Heart left ventricle (tissue), 16 donors: ENCODE results near the gene SHFL. TPM values are rescaled to one million over a fixed set of nuclear protein-coding genes. Genes with fewer than 3 reads are reported as not detected.

Experiments
- ATAC-seq, 4 donors: fragments of 200-7000 bp; cut with Tn5 transposase; one replicate each; pipeline ENCODE4 v1.9.1; 2020 to 2022; ENCODE audit warnings: moderate library complexity in 4 of 4, mild to moderate bottlenecking in 3 of 4, moderate number of reproducible peaks in 1 of 4
- DNase-seq, 5 donors: peaks; one replicate each; pipeline ENCODE4 v3.0.0-alpha.2; 2020
- H3K27ac ChIP-seq, 12 donors: fragments of 200-600 bp; sonication (generic) in 4 of 12; one replicate each; pipeline versions ENCODE4 v1.5.0 to v1.8.0; 2016 to 2022; ENCODE audit warnings: mild to moderate bottlenecking in 2 of 12
- H3K27me3 ChIP-seq, 9 donors: fragments of 200-600 bp; sonication (generic) in 2 of 9; one replicate each; pipeline versions ENCODE4 v1.5.1 to v1.8.0; 2016 to 2022; ENCODE audit warnings: mild to moderate bottlenecking in 3 of 9
- H3K36me3 ChIP-seq, 9 donors: fragments of 200-600 bp; sonication (generic) in 2 of 9; one replicate each; pipeline versions ENCODE4 v1.5.0 to v1.8.0; 2018 to 2022; ENCODE audit warnings: mild to moderate bottlenecking in 2 of 9
- H3K4me1 ChIP-seq, 12 donors: fragments of 200-600 bp; sonication (generic) in 4 of 12; one replicate each; pipeline versions ENCODE4 v1.5.0 to v1.8.0; 2016 to 2022; ENCODE audit warnings: mild to moderate bottlenecking in 3 of 12
- H3K4me3 ChIP-seq, 12 donors: fragments of 200-600 bp; sonication (generic) in 4 of 12; one replicate each; pipeline versions ENCODE4 v1.5.0 to v1.8.0; 2017 to 2022; ENCODE audit warnings: mild to moderate bottlenecking in 9 of 12, moderate library complexity in 4 of 12
- H3K9me3 ChIP-seq, 12 donors: fragments of 200-600 bp; sonication (generic) in 4 of 12; one replicate each; pipeline versions ENCODE4 v1.5.0 to v1.8.0; 2016 to 2022; ENCODE audit warnings: mild to moderate bottlenecking in 1 of 12
- POLR2A ChIP-seq, 2 donors: fragments of 450-650 bp; IDR thresholded peaks; one replicate each; pipeline ENCODE4 v1.6.1; 2017; ENCODE audit warnings: antibody characterized with exemption in 2 of 2, mild to moderate bottlenecking in 2 of 2, moderate library complexity in 2 of 2
- WGBS, 4 donors: extraction: QIAGEN DNeasy Blood & Tissue Kit in 2 of 4; methylation state at CpG; one replicate each; pipeline versions ENCODE4 v1.1.5 to v1.1.7; 2013 to 2018; 5-methylcytosine and 5-hydroxymethylcytosine counted together
- intact Hi-C, 10 donors: fragments of 100-400 bp; cut with DNase I; formaldehyde crosslinking; loops; one replicate each; pipeline versions ENCODE4 v1.11.1 to v1.14.2; 2022
- polyA plus RNA-seq, 2 donors: library from polyadenylated mRNA; stranded (reverse); fragments of 200-250 nt; gene quantifications; one replicate each; pipeline ENCODE4 v1.2.3, GENCODE V29; 2013
- total RNA-seq, 9 donors: library from RNA; depleted of rRNA in 2 of 9; stranded (reverse); fragments of >200 nt in 2 of 9; fragmentation: NEBNext Ultra II Directional in 3 of 9; extraction: Animal tissue kit (Norgen Biotek cat#: 25700) in 3 of 9; gene quantifications; one replicate each; pipeline versions ENCODE4 v1.1.0 to v1.2.4, GENCODE V29; 2016 to 2023
- TF ChIP-seq, protein P1 (sequence below), 12 donors: fragments of 200-600 bp; sonication (generic) in 4 of 12; IDR thresholded peaks; one replicate each; pipeline versions ENCODE4 v1.5.0 to v1.8.0; 2018 to 2022; ENCODE audit warnings: antibody characterized with exemption in 12 of 12, mild to moderate bottlenecking in 5 of 12
- donor health status: ischemic (EF 13 %, LVEDD 7.1; RV severe dilation, severe dysfunction).
- donor health status: healthy with polysubstance abuse.
- donor health status: DM: no; HTN: yes; CAD: no.
- donor health status: DM: no; HTN: no; CAD: no.
- donor health status: ischemic (EF 25% LVEDD 6.9; RV normal size, moderate dysfunction).
- donor health status: ischemic (EF 25% LVEDD 5.7; RV mildly dilated, moderate dysfunction).
- donor health status: healthy.
- donor health status: DM: yes; HTN: yes; CAD: no.
- donor health status: ischemic (EF 35%, LVEDD 5.7; RV mildly dilated, moderate dysfunction).
- donor health status: nonischemic (EF 11% LVEDD 7.7; RV severe dilation, severe dysfunction).
- donor health status: DM: yes; HTN: yes; CAD: no.
- donor health status: PGD.
- donor health status: ischemic (EF 29% LVEDD 5.4; RV normal size, mild dysfunction).
- donor health status: nonischemic (EF 23%, LVEDD 6.1; RV moderate dilation, normal function).

SHFL gene
- total and polyA plus RNA-seq, 11 donors, result 6.3 to 29.0 (median 8.7) TPM

DNA sequence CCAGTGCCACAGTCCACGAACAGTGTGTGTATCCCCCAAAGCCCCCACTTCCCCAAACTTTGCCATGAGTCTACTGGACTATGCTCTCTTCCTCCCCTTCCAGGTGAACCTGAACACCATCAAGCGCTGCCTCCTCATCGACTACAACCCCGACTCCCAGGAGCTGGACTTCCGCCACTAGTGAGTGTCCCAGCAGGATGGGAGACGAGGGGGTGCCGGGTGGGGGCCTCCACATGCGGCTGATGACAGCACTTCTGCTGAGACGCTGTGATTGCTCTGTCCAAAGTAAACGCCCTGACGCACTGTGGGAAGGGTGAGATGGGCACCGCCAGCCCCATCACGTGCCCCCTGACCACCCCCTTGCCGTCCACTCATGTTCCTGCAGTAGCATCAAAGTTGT is 23.4 kb downstream of the SHFL start:
- TF ChIP-seq POLR2A (IDR thresholded peaks at IDR 0.05), result no peak
- TF ChIP-seq, protein P1, sequence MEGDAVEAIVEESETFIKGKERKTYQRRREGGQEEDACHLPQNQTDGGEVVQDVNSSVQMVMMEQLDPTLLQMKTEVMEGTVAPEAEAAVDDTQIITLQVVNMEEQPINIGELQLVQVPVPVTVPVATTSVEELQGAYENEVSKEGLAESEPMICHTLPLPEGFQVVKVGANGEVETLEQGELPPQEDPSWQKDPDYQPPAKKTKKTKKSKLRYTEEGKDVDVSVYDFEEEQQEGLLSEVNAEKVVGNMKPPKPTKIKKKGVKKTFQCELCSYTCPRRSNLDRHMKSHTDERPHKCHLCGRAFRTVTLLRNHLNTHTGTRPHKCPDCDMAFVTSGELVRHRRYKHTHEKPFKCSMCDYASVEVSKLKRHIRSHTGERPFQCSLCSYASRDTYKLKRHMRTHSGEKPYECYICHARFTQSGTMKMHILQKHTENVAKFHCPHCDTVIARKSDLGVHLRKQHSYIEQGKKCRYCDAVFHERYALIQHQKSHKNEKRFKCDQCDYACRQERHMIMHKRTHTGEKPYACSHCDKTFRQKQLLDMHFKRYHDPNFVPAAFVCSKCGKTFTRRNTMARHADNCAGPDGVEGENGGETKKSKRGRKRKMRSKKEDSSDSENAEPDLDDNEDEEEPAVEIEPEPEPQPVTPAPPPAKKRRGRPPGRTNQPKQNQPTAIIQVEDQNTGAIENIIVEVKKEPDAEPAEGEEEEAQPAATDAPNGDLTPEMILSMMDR (IDR thresholded peaks at IDR 0.05), result no peak
- H3K4me1 ChIP-seq, result peaks cover 0 to 65% (median 14%) of the 10 kb centered on the region in 12 donors
- WGBS, 4 donors, result 93% methylated on average over 13 to 14 of the region's 14 CpGs
- H3K9me3 ChIP-seq, result no peaks in the 10 kb centered on the region
- intact Hi-C loops, result loop anchor here in 1 of 10 donors (5.0 kb wide), 2 partner anchors 143 to 588 kb away; partner anchors contain the start of gene MRPL4
- H3K27me3 ChIP-seq, result no peaks in the 10 kb centered on the region
- DNase-seq, result no peak
- H3K27ac ChIP-seq, result no peak overlapping the region
- no peak for ATAC-seq
- no peak overlapping the region for H3K4me3 ChIP-seq
- H3K36me3 ChIP-seq, result peaks cover 7 to 53% (median 46%) of the 10 kb centered on the region in 9 donors

DNA sequence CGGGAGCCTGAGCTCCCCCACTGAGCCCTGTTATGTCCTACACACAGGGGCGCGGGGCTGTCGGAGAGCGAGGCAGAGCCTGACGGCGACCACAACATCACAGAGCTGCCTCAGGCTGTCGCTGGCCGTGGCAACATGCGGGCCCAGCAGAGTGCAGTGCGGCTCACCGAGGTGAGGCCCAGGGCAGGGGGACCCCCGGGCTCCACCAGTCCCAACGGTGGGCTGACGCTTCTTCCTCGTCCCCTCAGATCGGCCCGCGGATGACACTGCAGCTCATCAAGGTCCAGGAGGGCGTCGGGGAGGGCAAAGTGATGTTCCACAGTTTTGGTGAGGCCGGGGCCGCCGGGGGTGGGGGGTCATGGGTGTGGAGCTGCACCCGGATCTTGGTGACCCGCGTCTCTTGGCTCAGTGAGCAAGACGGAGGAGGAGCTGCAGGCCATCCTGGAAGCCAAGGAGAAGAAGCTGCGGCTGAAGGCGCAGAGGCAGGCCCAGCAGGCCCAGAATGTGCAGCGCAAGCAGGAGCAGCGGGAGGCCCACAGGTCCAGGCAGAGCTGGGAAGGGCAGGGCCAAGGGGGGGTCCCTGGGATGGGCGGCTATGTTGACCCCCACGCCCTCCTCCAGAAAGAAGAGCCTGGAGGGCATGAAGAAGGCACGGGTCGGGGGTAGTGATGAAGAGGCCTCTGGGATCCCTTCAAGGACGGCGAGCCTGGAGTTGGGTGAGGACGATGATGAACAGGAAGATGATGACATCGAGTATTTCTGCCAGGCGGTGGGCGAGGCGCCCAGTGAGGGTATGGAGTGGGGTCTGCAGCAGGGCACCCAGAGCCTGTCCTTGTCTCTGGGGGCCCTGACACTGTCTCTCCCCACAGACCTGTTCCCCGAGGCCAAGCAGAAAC is 24.2 kb downstream of the SHFL start:
- no peak for TF ChIP-seq POLR2A (IDR thresholded peaks at IDR 0.05)
- TF ChIP-seq, protein P1 (IDR thresholded peaks at IDR 0.05), result no peak
- Histone ChIP-seq H3K36me3 (peaks cover 7 to 60% (median 54%) of the 10 kb centered on the region in 9 donors), H3K27me3 (no peaks in the 10 kb centered on the region), H3K4me3 (no peak overlapping the region), H3K4me1 (peaks cover 0 to 58% (median 14%) of the 10 kb centered on the region in 12 donors), H3K27ac (peak overlapping the region in 1 of 12 donors; percentile 86), H3K9me3 (no peaks in the 10 kb centered on the region)
- 91 to 92% (median 91%) methylated on average over 32 to 44 of the region's 44 CpGs for WGBS, 4 donors
- ATAC-seq, result no peak
- DNase-seq, result no peak
- intact Hi-C loops, result loop anchor here in 7 of 10 donors (5.0 to 10.0 kb wide), 5 partner anchors 134 to 274 kb away; partner anchors contain the start of genes MRPL4 (in 2 of the 7), OLFM2 (in 2 of the 7) and TYK2 (in 1 of the 7)

DNA sequence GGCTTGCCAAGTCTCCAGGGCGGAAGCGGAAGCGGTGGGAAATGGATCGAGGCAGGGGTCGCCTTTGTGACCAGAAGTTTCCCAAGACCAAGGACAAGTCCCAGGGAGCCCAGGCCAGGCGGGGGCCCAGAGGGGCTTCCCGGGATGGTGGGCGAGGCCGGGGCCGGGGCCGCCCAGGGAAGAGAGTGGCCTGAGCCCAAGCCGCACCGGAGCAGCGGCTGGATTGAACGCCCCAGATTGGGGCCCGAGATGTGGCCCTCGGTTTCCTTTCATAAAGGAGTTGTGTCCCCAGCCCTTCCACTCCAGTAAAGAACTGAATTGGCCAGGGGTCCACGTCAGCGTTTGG is 24.8 kb downstream of the SHFL start:
- intact Hi-C loops, result loop anchor here in 7 of 10 donors (5.0 to 10.0 kb wide), 5 partner anchors 134 to 274 kb away; partner anchors contain the start of genes MRPL4 (in 2 of the 7), OLFM2 (in 2 of the 7) and TYK2 (in 1 of the 7)
- Histone ChIP-seq H3K4me1 (peaks cover 0 to 52% (median 12%) of the 10 kb centered on the region in 12 donors), H3K36me3 (peaks cover 7 to 67% (median 60%) of the 10 kb centered on the region in 9 donors), H3K9me3 (no peaks in the 10 kb centered on the region), H3K27ac (peak overlapping the region in 1 of 12 donors; percentile 86), H3K4me3 (no peak overlapping the region), H3K27me3 (no peaks in the 10 kb centered on the region)
- ATAC-seq (no peak), DNase-seq (no peak)
- 87 to 92% (median 91%) methylated on average over 9 to 19 of the region's 19 CpGs for WGBS, 4 donors
- TF ChIP-seq, protein P1 (IDR thresholded peaks at IDR 0.05), result no peak
- TF ChIP-seq POLR2A (IDR thresholded peaks at IDR 0.05), result no peak

DNA sequence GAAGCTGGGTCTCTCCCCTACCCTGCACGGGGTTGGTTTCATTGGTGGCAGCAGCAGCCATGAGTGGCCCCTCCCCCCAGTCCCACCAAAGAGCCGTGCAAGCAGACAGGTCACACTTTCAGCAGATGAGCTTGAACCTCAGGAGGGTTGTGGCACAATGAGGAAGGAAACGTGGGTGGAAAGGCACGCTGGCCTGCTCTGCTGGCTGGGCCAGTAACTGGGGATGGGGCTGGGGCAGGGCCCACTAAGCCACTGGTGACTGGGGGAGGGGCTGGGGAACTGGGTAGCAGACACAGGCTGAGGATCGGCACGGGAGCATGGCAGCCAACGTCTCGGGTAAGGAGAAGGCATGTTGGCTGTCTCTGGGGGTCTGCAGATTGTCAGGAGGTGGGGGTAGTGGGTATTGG is 25.3 kb downstream of the SHFL start, which contains the start of gene P2RY11:
TSS of gene P2RY11 (plus strand) at position 289 of the 407 bp plus-strand sequence. CDS start at position 318, 29 bp downstream.
- H3K27me3 ChIP-seq, result no peaks in the 10 kb centered on the region
- no peak for TF ChIP-seq POLR2A (IDR thresholded peaks at IDR 0.05)
- TF ChIP-seq, protein P1 (IDR thresholded peaks at IDR 0.05), result no peak
- WGBS, 4 donors, result 63 to 74% (median 65%) methylated on average over 8 of the region's 8 CpGs
- ATAC-seq, result no peak
- H3K4me1 ChIP-seq, result peaks cover 0 to 50% (median 11%) of the 10 kb centered on the region in 12 donors
- peak in 1 of 5 donors; percentile 66 for DNase-seq
- no peaks in the 10 kb centered on the region for H3K9me3 ChIP-seq
- intact Hi-C loops, result loop anchor here in 7 of 10 donors (5.0 to 10.0 kb wide), 5 partner anchors 133 to 273 kb away; partner anchors contain the start of genes MRPL4 (in 2 of the 7), OLFM2 (in 2 of the 7) and TYK2 (in 1 of the 7)
- H3K36me3 ChIP-seq, result peaks cover 7 to 71% (median 65%) of the 10 kb centered on the region in 9 donors
- H3K4me3 ChIP-seq, result peak within 1 kb of the TSS in 1 of 12 donors; percentile 40
- peak within 1 kb of the TSS in 1 of 12 donors; percentile 86 for H3K27ac ChIP-seq
